Spleen (tissue), 11 donors: ENCODE results near the gene DDX51. TPM values are rescaled to one million over a fixed set of nuclear protein-coding genes. Genes with fewer than 3 reads are reported as not detected.

Experiments used
- DNase-seq: peaks from one replicate; pipeline ENCODE4 v3.0.0-alpha.2; 2020
- H3K27ac ChIP-seq, 8 donors: fragments of 200-600 bp; sonication (generic) in 7 of 8; 1 replicate in 4 of 8; 2 replicates in 4 of 8; pipeline versions ENCODE4 v1.5.0 to v1.8.0; 2016 to 2021; ENCODE audit warnings: inconsistent platforms in 4 of 8, mild to moderate bottlenecking in 4 of 8, moderate library complexity in 1 of 8
- H3K27me3 ChIP-seq, 7 donors: fragments of 200-600 bp; sonication (generic) in 6 of 7; replicated peaks in 1 of 7; 1 replicate in 4 of 7; 2 replicates in 3 of 7; pipeline versions ENCODE4 v1.5.0 to v1.8.0; 2016 to 2021; ENCODE audit warnings: inconsistent platforms in 3 of 7, mild to moderate bottlenecking in 1 of 7
- H3K36me3 ChIP-seq, 6 donors: fragments of 200-600 bp; sonication (generic) in 5 of 6; 1 replicate in 4 of 6; 2 replicates in 2 of 6; pipeline versions ENCODE4 v1.5.0 to v1.8.0; 2016 to 2021; ENCODE audit warnings: inconsistent platforms in 2 of 6
- H3K4me1 ChIP-seq, 6 donors: fragments of 200-600 bp; sonication (generic) in 5 of 6; 1 replicate in 3 of 6; 2 replicates in 3 of 6; pipeline versions ENCODE4 v1.5.0 to v1.8.0; 2016 to 2021; ENCODE audit warnings: inconsistent platforms in 3 of 6
- H3K4me3 ChIP-seq, 8 donors: fragments of 200-600 bp; sonication (generic) in 7 of 8; 1 replicate in 4 of 8; 2 replicates in 4 of 8; pipeline versions ENCODE4 v1.5.0 to v1.8.0; 2016 to 2021; ENCODE audit warnings: inconsistent platforms in 4 of 8, mild to moderate bottlenecking in 4 of 8, moderate library complexity in 2 of 8
- H3K9me3 ChIP-seq, 8 donors: fragments of 200-600 bp; sonication (generic) in 7 of 8; 1 replicate in 4 of 8; 2 replicates in 4 of 8; pipeline versions ENCODE4 v1.5.0 to v1.8.0; 2016 to 2021; ENCODE audit warnings: inconsistent platforms in 4 of 8
- CTCF ChIP-seq, 11 experiments: fragments of 200-600 bp in 7 of 11; fragments of 450-650 bp in 4 of 11; sonication (generic) in 4 of 11; IDR thresholded peaks in 8 of 11; conservative IDR thresholded peaks in 3 of 11; 1 replicate in 7 of 11; 2 replicates in 4 of 11; pipeline versions ENCODE4 v1.4.0 to v1.8.0; 2016 to 2021; ENCODE audit warnings: antibody characterized with exemption in 11 of 11, inconsistent platforms in 4 of 11, mild to moderate bottlenecking in 1 of 11
- POLR2A ChIP-seq, 3 donors: fragments of 450-650 bp; IDR thresholded peaks; one replicate each; pipeline ENCODE4 v1.5.1; 2017; ENCODE audit warnings: antibody characterized with exemption in 3 of 3, mild to moderate bottlenecking in 1 of 3
- POLR2AphosphoS5 ChIP-seq, 3 donors: sonication (generic); formaldehyde crosslinking; IDR thresholded peaks; one replicate each; pipeline ENCODE4 v1.5.1; 2017; ENCODE audit warnings: antibody characterized with exemption in 3 of 3
- WGBS, 5 donors: extraction: QIAGEN DNeasy Blood & Tissue Kit in 3 of 5; methylation state at CpG; one replicate each; pipeline versions ENCODE4 v1.1.5 to v1.1.7; 2013 to 2018; 5-methylcytosine and 5-hydroxymethylcytosine counted together
- intact Hi-C: fragments of 100-400 bp; cut with DNase I; formaldehyde crosslinking; loops from one replicate; pipeline ENCODE4 v1.15.0; 2023; ENCODE audit warnings: low total_unique reads
- polyA plus RNA-seq, 3 donors: library from polyadenylated mRNA; stranded (reverse); fragments of 200-250 nt; gene quantifications; one replicate each; pipeline ENCODE4 v1.2.1, GENCODE V29; 2013
- total RNA-seq, 7 donors: library from RNA; depleted of rRNA in 3 of 7; stranded (reverse); fragments of >200 nt in 3 of 7; fragmentation: NEBNext Ultra II Directional in 4 of 7; extraction: Animal tissue kit (Norgen Biotek cat#: 25700) in 4 of 7; gene quantifications; one replicate each; pipeline versions ENCODE4 v1.1.0 to v1.2.1, GENCODE V29; 2016 to 2021
- donor health status: healthy with polysubstance abuse.
- donor health status: DM: no; HTN: no; CAD: no; lungs with moderate emphysema.
- donor health status: DM: no; HTN: no; CAD: no.
- donor health status: Bipolar disorder and iron deficiency.
- donor health status: healthy.
- donor health status: DM: no; HTN: no; CAD: no.
- donor health status: DM: yes; HTN: yes; CAD: no.

The DDX51 gene
- total and polyA plus RNA-seq, 10 donors: 16.9 to 36.0 (median 19.5) TPM

- Histone ChIP-seq H3K27me3 (no peaks in the 10 kb centered on the region), H3K27ac (no peak overlapping the region), H3K9me3 (peaks cover 0 to 15% (median 12%) of the 10 kb centered on the region in 8 donors), H3K36me3 (peaks cover 0 to 40% (median 24%) of the 10 kb centered on the region in 6 donors), H3K4me3 (no peak overlapping the region), H3K4me1 (no peaks in the 10 kb centered on the region)
- no peak for DNase-seq
- intact Hi-C loops: no loop called here
- no peak for TF ChIP-seq POLR2A (IDR thresholded peaks at IDR 0.05)
- TF ChIP-seq CTCF (IDR thresholded peaks at IDR 0.05 in 8 of 11, conservative IDR thresholded peaks at IDR 0.05 in 3 of 11): no peak
- peak in 1 of 3 donors; percentile 35 for TF ChIP-seq POLR2AphosphoS5 (IDR thresholded peaks at IDR 0.05)
- 93 to 94% (median 94%) methylated on average over 5 to 14 of the region's 14 CpGs for whole genome bisulfite sequencing, 5 donors
Measured at GRCh38 chr12:132130690-132131089, 13.4 kb downstream of the DDX51 start.

GRCh38 chr12:132129007-132129406 is 15.1 kb downstream of the DDX51 start:
- 94 to 100% (median 96%) methylated on average over 3 of the region's 3 CpGs for WGBS, 5 donors
- intact Hi-C loops: no loop called here
- Histone ChIP-seq H3K27me3 (no peaks in the 10 kb centered on the region), H3K27ac (no peak overlapping the region), H3K9me3 (peaks cover 0 to 15% (median 12%) of the 10 kb centered on the region in 8 donors), H3K4me3 (no peak overlapping the region), H3K36me3 (peaks cover 0 to 57% (median 38%) of the 10 kb centered on the region in 6 donors), H3K4me1 (no peaks in the 10 kb centered on the region)
- TF ChIP-seq POLR2AphosphoS5 (IDR thresholded peaks at IDR 0.05) (no peak), POLR2A (IDR thresholded peaks at IDR 0.05) (no peak), CTCF (IDR thresholded peaks at IDR 0.05 in 8 of 11, conservative IDR thresholded peaks at IDR 0.05 in 3 of 11) (no peak)
- no peak for DNase-seq

DNA sequence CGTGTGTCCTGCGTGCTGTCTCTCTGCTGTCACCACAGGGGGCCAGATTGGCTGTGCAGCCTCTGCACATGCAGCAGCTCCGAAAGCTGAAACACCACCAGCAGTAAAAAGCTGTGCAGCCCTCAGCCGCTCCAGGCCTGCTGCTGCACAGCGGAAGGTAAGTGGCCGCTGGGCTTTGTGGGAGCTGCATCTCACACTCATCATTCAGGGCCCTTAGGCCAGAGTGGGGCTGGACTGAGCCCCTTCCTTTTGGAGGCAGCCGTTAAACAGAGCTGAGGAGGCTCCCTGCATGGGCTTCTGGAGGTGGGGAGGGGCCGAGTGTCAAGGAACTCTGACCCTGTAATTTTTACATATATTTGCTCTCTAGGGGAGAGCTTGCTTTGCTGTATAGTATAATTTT is 17.1 kb downstream of the DDX51 start:
- 98 to 100% (median 99%) methylated on average over 8 of the region's 8 CpGs for WGBS, 5 donors
- Histone ChIP-seq H3K4me3 (no peak overlapping the region), H3K27me3 (no peaks in the 10 kb centered on the region), H3K27ac (no peak overlapping the region), H3K9me3 (peaks cover 0 to 15% (median 12%) of the 10 kb centered on the region in 8 donors), H3K36me3 (peaks cover 0 to 77% (median 54%) of the 10 kb centered on the region in 6 donors), H3K4me1 (no peaks in the 10 kb centered on the region)
- DNase-seq: no peak
- TF ChIP-seq CTCF (IDR thresholded peaks at IDR 0.05 in 8 of 11, conservative IDR thresholded peaks at IDR 0.05 in 3 of 11) (no peak), POLR2AphosphoS5 (IDR thresholded peaks at IDR 0.05) (no peak), POLR2A (IDR thresholded peaks at IDR 0.05) (no peak)
- intact Hi-C loops: no loop called here

DNA sequence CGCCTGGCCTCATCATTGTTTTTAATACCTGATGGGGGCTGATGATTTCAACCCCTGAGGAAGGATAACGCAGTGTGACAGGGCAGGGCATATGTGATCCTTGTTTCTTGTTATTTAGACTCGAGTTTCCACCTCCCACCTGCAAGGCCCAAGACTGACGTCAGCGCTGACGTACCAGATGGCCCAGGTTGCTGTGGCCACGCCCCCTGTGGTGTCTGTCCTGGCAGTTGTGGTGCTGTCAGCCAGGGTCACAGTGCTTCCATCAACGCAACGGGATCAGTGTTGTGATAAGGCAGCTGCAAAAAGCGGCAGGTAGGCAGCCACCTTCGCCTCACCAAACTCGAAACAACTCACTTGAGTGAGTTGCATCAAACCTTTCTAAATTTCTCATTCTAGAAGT is 18.4 kb downstream of the DDX51 start:
- Histone ChIP-seq H3K27me3 (no peaks in the 10 kb centered on the region), H3K9me3 (peaks cover 0 to 15% (median 12%) of the 10 kb centered on the region in 8 donors), H3K4me3 (no peak overlapping the region), H3K36me3 (peaks cover 0 to 90% (median 67%) of the 10 kb centered on the region in 6 donors), H3K27ac (no peak overlapping the region), H3K4me1 (no peaks in the 10 kb centered on the region)
- 96 to 97% (median 96%) methylated on average over 12 of the region's 12 CpGs for WGBS, 5 donors
- intact Hi-C loops: no loop called here
- DNase-seq: no peak
- TF ChIP-seq CTCF (IDR thresholded peaks at IDR 0.05 in 8 of 11, conservative IDR thresholded peaks at IDR 0.05 in 3 of 11) (no peak), POLR2AphosphoS5 (IDR thresholded peaks at IDR 0.05) (no peak), POLR2A (IDR thresholded peaks at IDR 0.05) (no peak)
